Vagina (tissue), 2 donors: ENCODE measurements around the gene INO80D.

Source experiments
- POLR2A ChIP-seq, 2 donors: fragments of 450-650 bp; IDR thresholded peaks; one replicate each; pipeline ENCODE4 v1.6.1; 2017; ENCODE audit warnings: antibody characterized with exemption in 2 of 2, mild to moderate bottlenecking in 2 of 2, moderate library complexity in 2 of 2
- TF ChIP-seq, protein P1 (sequence below), 3 experiments: fragments of 450-650 bp in 2 of 3; fragments of 200-600 bp in 1 of 3; sonication (generic) in 1 of 3; IDR thresholded peaks; one replicate each; pipeline ENCODE4 v1.5.1; 2017 to 2019; ENCODE audit warnings: antibody characterized with exemption in 3 of 3, mild to moderate bottlenecking in 2 of 3, moderate library complexity in 2 of 3

DNA sequence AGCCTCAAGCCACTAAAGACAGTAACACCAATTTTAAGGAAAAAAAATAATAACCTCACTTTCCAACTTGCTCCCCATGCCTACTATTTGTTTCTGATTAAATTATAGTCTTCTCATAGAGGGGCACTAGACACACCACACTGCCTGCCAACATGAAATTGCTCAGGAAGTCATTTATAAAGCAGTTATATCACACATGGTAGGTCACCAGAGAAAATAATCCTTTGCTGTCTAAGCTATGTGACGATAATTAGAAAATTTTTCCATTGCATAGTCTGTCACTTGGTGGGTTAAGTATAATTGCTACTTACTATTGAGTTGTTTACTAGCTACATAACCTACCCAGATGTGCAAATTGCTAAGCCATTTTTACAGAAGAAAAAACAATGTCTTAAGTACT, 85.2 kb downstream of the INO80D start:
- TF ChIP-seq POLR2A (IDR thresholded peaks at IDR 0.05): no peak
- TF ChIP-seq, protein P1, sequence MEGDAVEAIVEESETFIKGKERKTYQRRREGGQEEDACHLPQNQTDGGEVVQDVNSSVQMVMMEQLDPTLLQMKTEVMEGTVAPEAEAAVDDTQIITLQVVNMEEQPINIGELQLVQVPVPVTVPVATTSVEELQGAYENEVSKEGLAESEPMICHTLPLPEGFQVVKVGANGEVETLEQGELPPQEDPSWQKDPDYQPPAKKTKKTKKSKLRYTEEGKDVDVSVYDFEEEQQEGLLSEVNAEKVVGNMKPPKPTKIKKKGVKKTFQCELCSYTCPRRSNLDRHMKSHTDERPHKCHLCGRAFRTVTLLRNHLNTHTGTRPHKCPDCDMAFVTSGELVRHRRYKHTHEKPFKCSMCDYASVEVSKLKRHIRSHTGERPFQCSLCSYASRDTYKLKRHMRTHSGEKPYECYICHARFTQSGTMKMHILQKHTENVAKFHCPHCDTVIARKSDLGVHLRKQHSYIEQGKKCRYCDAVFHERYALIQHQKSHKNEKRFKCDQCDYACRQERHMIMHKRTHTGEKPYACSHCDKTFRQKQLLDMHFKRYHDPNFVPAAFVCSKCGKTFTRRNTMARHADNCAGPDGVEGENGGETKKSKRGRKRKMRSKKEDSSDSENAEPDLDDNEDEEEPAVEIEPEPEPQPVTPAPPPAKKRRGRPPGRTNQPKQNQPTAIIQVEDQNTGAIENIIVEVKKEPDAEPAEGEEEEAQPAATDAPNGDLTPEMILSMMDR (IDR thresholded peaks at IDR 0.05): no peak
